H1 (cell line): ENCODE data around the gene VRK2. TPM values are rescaled to one million over a fixed set of nuclear protein-coding genes. Genes with fewer than 3 reads are reported as not detected.

Source experiments
- CTCF ChIA-PET: fragments of 300-600 bp; sonication (Branson Sonifier 250); formaldehyde crosslinking; loops from one replicate; lab custom pipeline; 2021; ENCODE audit not compliant: partially characterized antibody; lab: Charles Lee
- POLR2A ChIA-PET: fragments of 300-600 bp; sonication (Branson Sonifier 250); formaldehyde crosslinking; loops from one replicate; lab custom pipeline; 2021; ENCODE audit warnings: inconsistent platforms; ENCODE audit not compliant: partially characterized antibody; lab: Charles Lee
- DNase-seq, 2 experiments: peaks; one replicate each; pipeline versions ENCODE4 v3.0.0 to v3.0.0-alpha.2; 2010 to 2022; ENCODE audit warnings: low spot score in 2 of 2, low read depth in 1 of 2, mixed read lengths in 1 of 2
- FAIRE-seq: peaks from 2 replicates; lab custom pipeline; 2011; peaks lifted over from hg19 to GRCh38; lab: Jason Lieb, UNC
- H2AFZ ChIP-seq: 2 replicates; pipeline ENCODE4 v1.8.1; 2012; ENCODE audit warnings: low read length, inconsistent platforms
- H2AK5ac ChIP-seq: 2 replicates; pipeline ENCODE4 v1.6.1; 2013; ENCODE audit warnings: low read depth, low read length
- H2BK120ac ChIP-seq: replicated peaks from 2 replicates; pipeline ENCODE3; 2013; ENCODE audit warnings: low read depth, low read length, inconsistent platforms
- H2BK12ac ChIP-seq: 2 replicates; pipeline ENCODE4 v1.6.1; 2013; ENCODE audit warnings: low read depth, low read length
- H2BK15ac ChIP-seq: 2 replicates; pipeline ENCODE4 v1.6.1; 2013; ENCODE audit warnings: low read length
- H2BK20ac ChIP-seq: 2 replicates; pipeline ENCODE4 v1.6.1; 2013; ENCODE audit warnings: low read length
- H2BK5ac ChIP-seq: 2 replicates; pipeline ENCODE4 v1.6.1; 2013; ENCODE audit warnings: low read depth, low read length
- H3K14ac ChIP-seq: 2 replicates; pipeline ENCODE4 v1.6.1; 2013; ENCODE audit warnings: inconsistent platforms; ENCODE audit not compliant: insufficient read length
- H3K18ac ChIP-seq: 2 replicates; pipeline ENCODE4 v1.6.1; 2013; ENCODE audit warnings: low read length; ENCODE audit errors: extremely low read depth
- H3K23ac ChIP-seq: 2 replicates; pipeline ENCODE4 v1.6.1; 2013; ENCODE audit warnings: inconsistent platforms; ENCODE audit not compliant: insufficient read length
- H3K23me2 ChIP-seq: 2 replicates; pipeline ENCODE4 v1.6.1; 2013; ENCODE audit warnings: low read depth, low read length
- H3K27ac ChIP-seq: 2 replicates; pipeline ENCODE4 v1.6.1; 2011; ENCODE audit warnings: low read depth, low read length, inconsistent platforms
- H3K27me3 ChIP-seq, 4 experiments: replicated peaks in 1 of 4; 1 replicate in 1 of 4; 2 replicates in 3 of 4; pipeline versions ENCODE4 v1.6.1 to v1.8.1; 2011 to 2013; ENCODE audit warnings: low read length in 3 of 4, mild to moderate bottlenecking in 3 of 4, inconsistent platforms in 2 of 4, mixed read lengths in 2 of 4, moderate library complexity in 1 of 4; ENCODE audit not compliant: control insufficient read depth in 3 of 4, insufficient read depth in 3 of 4; ENCODE audit errors: extremely low read depth in 1 of 4
- H3K36me3 ChIP-seq, 4 experiments: 2 replicates each; pipeline versions ENCODE4 v1.6.1 to v1.8.1; 2011 to 2013; ENCODE audit warnings: mild to moderate bottlenecking in 4 of 4, low read length in 3 of 4, moderate library complexity in 2 of 4, control low read depth in 1 of 4, inconsistent platforms in 1 of 4; ENCODE audit not compliant: insufficient read depth in 4 of 4, control insufficient read depth in 2 of 4
- H3K4ac ChIP-seq: replicated peaks from 2 replicates; pipeline ENCODE3; 2013; ENCODE audit warnings: low read length, low read depth, mixed read lengths, inconsistent platforms; ENCODE audit not compliant: insufficient read length
- H3K4me1 ChIP-seq, 4 experiments: replicated peaks in 1 of 4; 1 replicate in 1 of 4; 2 replicates in 3 of 4; pipeline versions ENCODE4 v1.6.1 to v1.8.1; 2011 to 2013; ENCODE audit warnings: low read length in 3 of 4, inconsistent platforms in 2 of 4, mixed read lengths in 1 of 4; ENCODE audit not compliant: insufficient read depth in 4 of 4, control insufficient read depth in 3 of 4
- H3K4me2 ChIP-seq, 2 experiments: 2 replicates each; pipeline versions ENCODE4 v1.6.1 to v1.8.1; 2011 to 2013; ENCODE audit warnings: low read depth in 2 of 2, low read length in 2 of 2, control low read depth in 1 of 2, inconsistent platforms in 1 of 2, mild to moderate bottlenecking in 1 of 2; ENCODE audit not compliant: insufficient read depth in 1 of 2
- H3K4me3 ChIP-seq, 4 experiments: fragments of 200-600, 300-600 bp in 1 of 4; sonication (generic), shearing (Covaris generic), sonication (Bioruptor Twin) in 1 of 4; 2 replicates each; pipeline versions ENCODE4 v1.5.1 to v1.8.1; 2011 to 2016; ENCODE audit warnings: low read length in 4 of 4, low read depth in 3 of 4, control low read depth in 2 of 4, inconsistent platforms in 2 of 4, mild to moderate bottlenecking in 2 of 4, mixed read lengths in 1 of 4, moderate library complexity in 1 of 4; ENCODE audit not compliant: insufficient read depth in 2 of 4; ENCODE audit errors: extremely low read depth in 1 of 4
- H3K56ac ChIP-seq: replicated peaks from 2 replicates; pipeline ENCODE3; 2013; ENCODE audit warnings: low read depth, mild to moderate bottlenecking, mixed read lengths, low read length, inconsistent platforms; ENCODE audit not compliant: insufficient read length
- H3K79me1 ChIP-seq: 2 replicates; pipeline ENCODE4 v1.6.1; 2013; ENCODE audit warnings: low read depth, low read length, control low read depth
- H3K79me2 ChIP-seq, 2 experiments: 2 replicates each; pipeline versions ENCODE4 v1.6.1 to v1.8.1; 2012 to 2013; ENCODE audit warnings: low read length in 2 of 2, mild to moderate bottlenecking in 2 of 2, inconsistent platforms in 1 of 2; ENCODE audit not compliant: insufficient read depth in 2 of 2, control insufficient read depth in 1 of 2
- H3K9ac ChIP-seq, 4 experiments: replicated peaks in 1 of 4; 1 replicate in 1 of 4; 2 replicates in 3 of 4; pipeline versions ENCODE4 v1.6.1 to v1.8.1; 2011 to 2013; ENCODE audit warnings: low read depth in 3 of 4, low read length in 3 of 4, control low read depth in 2 of 4, mild to moderate bottlenecking in 2 of 4, moderate library complexity in 2 of 4, inconsistent platforms in 1 of 4; ENCODE audit errors: extremely low read depth in 1 of 4
- H3K9me3 ChIP-seq, 2 experiments: 2 replicates each; pipeline versions ENCODE4 v1.6.1 to v1.8.1; 2012 to 2013; ENCODE audit warnings: mild to moderate bottlenecking in 2 of 2, moderate library complexity in 2 of 2, control low read depth in 1 of 2, inconsistent platforms in 1 of 2, low read depth in 1 of 2, low read length in 1 of 2, mixed read lengths in 1 of 2; ENCODE audit not compliant: insufficient read depth in 2 of 2
- H4K20me1 ChIP-seq, 2 experiments: replicated peaks in 1 of 2; 2 replicates each; pipeline versions ENCODE3 to v1.8.1; 2011 to 2013; ENCODE audit warnings: inconsistent platforms in 2 of 2, low read length in 2 of 2, mild to moderate bottlenecking in 1 of 2; ENCODE audit not compliant: insufficient read depth in 2 of 2, control insufficient read depth in 1 of 2
- H4K5ac ChIP-seq: 2 replicates; pipeline ENCODE4 v1.6.1; 2013; ENCODE audit warnings: low read length, low read depth, mixed read lengths, inconsistent platforms; ENCODE audit not compliant: insufficient read length
- H4K8ac ChIP-seq: 2 replicates; pipeline ENCODE4 v1.8.0; 2013; ENCODE audit warnings: mild to moderate bottlenecking, moderate library complexity, low read length, inconsistent platforms; ENCODE audit not compliant: insufficient read depth; ENCODE audit errors: extremely low read depth
- H4K91ac ChIP-seq: replicated peaks from 2 replicates; pipeline ENCODE3; 2013; ENCODE audit warnings: low read length, mixed read lengths, inconsistent platforms; ENCODE audit not compliant: insufficient read length
- KDM1A ChIP-seq: fragments of 200-600, 300-600 bp; sonication (generic); IDR thresholded peaks from 2 replicates; pipeline ENCODE4 v1.7.1; 2016; ENCODE audit warnings: mild to moderate bottlenecking, low read length, borderline replicate concordance
- MAFK ChIP-seq: IDR thresholded peaks from 2 replicates; pipeline ENCODE4 v1.6.1; 2012; ENCODE audit warnings: low read depth, mild to moderate bottlenecking, improper control_type of control experiment, low read length
- WGBS, 2 experiments: shearing (Covaris generic) in 1 of 2; methylation state at CpG; one replicate each; pipeline versions ENCODE4 v1.1.6 to v1.1.7; 2013 to 2015; ENCODE audit warnings: low lambda C conversion rate in 2 of 2, mixed read lengths in 2 of 2, inconsistent platforms in 1 of 2, low coverage in 1 of 2, missing lambda C conversion rate in 1 of 2; ENCODE audit not compliant: insufficient replicate concordance in 2 of 2, insufficient coverage in 1 of 2, insufficient read length in 1 of 2; ENCODE audit errors: extremely low coverage in 1 of 2, missing lambda C conversion rate in 1 of 2; 5-methylcytosine and 5-hydroxymethylcytosine counted together
- polyA plus RNA-seq, 7 experiments: library from polyadenylated mRNA; depleted of rRNA in 3 of 7; stranded (reverse) in 5 of 7; unstranded in 2 of 7; fragments of >200 nt in 5 of 7; fragments of 200-250 nt in 2 of 7; gene quantifications; 1 replicate in 5 of 7; 2 replicates in 1 of 7; 4 replicates in 1 of 7; pipeline versions ENCODE4 v1.2.1 to v1.2.3, GENCODE V29; 2011 to 2013; ENCODE audit warnings: missing spikeins in 2 of 7, mixed read lengths in 2 of 7
- total RNA-seq: library from RNA; stranded (reverse); fragmentation: NEBNext Ultra II Directional; extraction: Animal tissue kit (Norgen Biotek cat#: 25700); gene quantifications from 2 replicates; pipeline ENCODE4 v1.2.1, GENCODE V29; 2021

VRK2 gene
- total and polyA plus RNA-seq, 2 of the 8 experiments (the other 6 are each of a cell fraction or from before 2014, with no cell fraction given): 7.6 to 27.8 TPM

DNA sequence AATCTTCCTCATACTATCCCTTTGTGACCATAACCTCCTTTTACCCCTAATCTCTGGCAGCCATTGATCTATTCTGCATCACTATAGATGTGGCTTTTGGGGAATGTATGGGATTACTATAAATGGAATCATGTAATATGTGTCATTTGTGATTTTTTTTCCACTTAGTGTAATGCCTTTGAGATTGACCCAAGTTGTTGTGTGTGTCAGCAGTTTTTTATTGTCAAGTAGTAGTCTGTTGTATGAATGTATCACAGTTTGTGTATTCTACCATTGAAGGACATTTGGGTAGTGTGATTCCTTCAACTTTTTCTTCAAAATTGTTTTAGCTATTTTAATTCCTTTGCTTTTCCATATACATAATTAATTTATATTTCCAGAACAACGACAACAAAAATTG lies 18.6 kb downstream of the VRK2 start:
- no peak overlapping the region for H4K8ac ChIP-seq
- FAIRE-seq (no peak), DNase-seq (no peak)
- no peak overlapping the region for H3K4ac ChIP-seq
- no peak overlapping the region for H3K18ac ChIP-seq
- H4K20me1 ChIP-seq: no peaks in the 10 kb centered on the region
- no peaks in the 10 kb centered on the region; the same call in 1 of the 2 replicates for H3K79me1 ChIP-seq
- no peak overlapping the region for H2BK5ac ChIP-seq
- H3K9me3 ChIP-seq: no peaks in the 10 kb centered on the region
- H4K5ac ChIP-seq: no peak overlapping the region
- H2BK120ac ChIP-seq: no peak overlapping the region
- H2BK20ac ChIP-seq: no peak overlapping the region
- H3K23ac ChIP-seq: no peak overlapping the region
- no peak overlapping the region for H2BK12ac ChIP-seq
- no peak overlapping the region for H3K4me3 ChIP-seq
- no peaks in the 10 kb centered on the region for H3K27me3 ChIP-seq
- H4K91ac ChIP-seq: no peak overlapping the region
- no peak overlapping the region for H3K14ac ChIP-seq
- POLR2A ChIA-PET: no interaction called here
- CTCF ChIA-PET: no interaction called here
- H3K9ac ChIP-seq: no peak overlapping the region
- H2AFZ ChIP-seq: no peak overlapping the region
- 97% methylated on average over 1 of the region's 1 CpG; no CpG with 5 or more reads in 1 of the 2 experiments for WGBS, 2 experiments
- H3K36me3 ChIP-seq: 0 out of 8 replicates have a peak, but pooled peaks cover 0 to 3% (median 0%) of the 10 kb centered on the region in 4 experiments
- no peak overlapping the region for H3K56ac ChIP-seq
- 0 out of 4 replicates have a peak, but pooled peaks cover 0 to 2% of the 10 kb centered on the region in 2 experiments for H3K79me2 ChIP-seq
- no peak overlapping the region for H2AK5ac ChIP-seq
- H3K23me2 ChIP-seq: no peaks in the 10 kb centered on the region
- H3K4me2 ChIP-seq: no peak overlapping the region
- no peak overlapping the region for H3K27ac ChIP-seq
- H3K4me1 ChIP-seq: no peaks in the 10 kb centered on the region; a peak in 1 of 7 replicates
- TF ChIP-seq KDM1A (no peak), MAFK (0 out of 2 replicates have a peak, but pooled peaks have one; percentile 9)
- H2BK15ac ChIP-seq: no peak overlapping the region
